T-helper 2 cell treated with Interferon-gamma antibody and Interleukin-4, amounts not matched to agents 100 ng/mL and 5 ng/mL, for 36 hours (primary cell): ENCODE results near the gene MERTK. TPM values are rescaled to one million over a fixed set of nuclear protein-coding genes. Genes with fewer than 3 reads are reported as not detected.
"Not testable (repeated sequence)": the region's sequence is repeated elsewhere in the genome, so short reads cannot be mapped to it uniquely, and the experiment has no call there.

ENCODE experiments used
- intact Hi-C: fragments of 100-400 bp; cut with micrococcal nuclease; formaldehyde crosslinking; loops from one replicate; pipeline ENCODE4 v1.15.1; 2023
- total RNA-seq: library from RNA; stranded (reverse); gene quantifications from 2 replicates; pipeline ENCODE4 v1.2.3, GENCODE V29; 2022

MERTK gene
- total RNA-seq, 1 donor from 2014 or later: 0.09 TPM

GRCh38 chr2:112040066-112040465 lies 141.7 kb downstream of the MERTK start:
- intact Hi-C loops: not testable (repeated sequence)

GRCh38 chr2:112041460-112041859 lies 143.1 kb downstream of the MERTK start:
- intact Hi-C loops: not testable (repeated sequence)

- intact Hi-C loops: no loop called here
These were observed 147.1 kb downstream of the MERTK start for GRCh38 chr2:112045446-112046014.

- intact Hi-C loops: no loop called here
These were observed 147.8 kb downstream of the MERTK start for GRCh38 chr2:112046231-112046630.

GRCh38 chr2:112047537-112048235 lies 149.3 kb downstream of the MERTK start:
- intact Hi-C loops: loop anchor here (1.0 kb wide), 1 partner anchor 160 kb away; no protein-coding TSS in a partner anchor

GRCh38 chr2:112048236-112048592 lies 149.8 kb downstream of the MERTK start:
- intact Hi-C loops: loop anchor here (1.0 kb wide), 1 partner anchor 161 kb away; no protein-coding TSS in a partner anchor

- intact Hi-C loops: loop anchor here (1.0 kb wide), 1 partner anchor 162 kb away; no protein-coding TSS in a partner anchor
These were observed 150.5 kb downstream of the MERTK start for GRCh38 chr2:112048887-112049286.

- intact Hi-C loops: loop anchor here (5.0 to 10.0 kb wide), 5 partner anchors 382 to 1376 kb away; partner anchors contain the start of genes BCL2L11, BUB1, CKAP2L and RGPD8
These were observed 151.9 kb downstream of the MERTK start for GRCh38 chr2:112050316-112050715.

- intact Hi-C loops: loop anchor here (1.0 to 10.0 kb wide), 8 partner anchors 169 to 1379 kb away; partner anchors contain the start of genes ANAPC1, BCL2L11, BUB1 and CHCHD5
These were observed 155.8 kb downstream of the MERTK start for GRCh38 chr2:112053917-112054846.

GRCh38 chr2:112054847-112055729 lies 156.7 kb downstream of the MERTK start, which contains the start of gene TMEM87B:
TSS of gene TMEM87B (plus strand) at chr2:112055269. CDS start at chr2:112055592, 323 bp downstream.
- intact Hi-C loops: loop anchor here (1.0 to 10.0 kb wide), 13 partner anchors 37 to 1380 kb away; partner anchors contain the start of genes ANAPC1, BCL2L11, BUB1 and CHCHD5

GRCh38 chr2:112055730-112056625 lies 157.6 kb downstream of the MERTK start:
- intact Hi-C loops: loop anchor here (1.0 to 10.0 kb wide), 11 partner anchors 36 to 1381 kb away; partner anchors contain the start of genes ANAPC1, BCL2L11, BUB1 and CKAP2L

GRCh38 chr2:112056626-112056987 lies 158.2 kb downstream of the MERTK start:
- intact Hi-C loops: loop anchor here (5.0 to 10.0 kb wide), 6 partner anchors 36 to 1382 kb away; partner anchors contain the start of genes BCL2L11, BUB1, CKAP2L and SLC20A1

GRCh38 chr2:112059671-112060070 lies 161.3 kb downstream of the MERTK start:
- intact Hi-C loops: loop anchor here (5.0 to 10.0 kb wide), 6 partner anchors 33 to 1385 kb away; partner anchors contain the start of genes BCL2L11, BUB1, CKAP2L and SLC20A1

GRCh38 chr2:112061299-112061698 lies 162.9 kb downstream of the MERTK start:
- intact Hi-C loops: no loop called here

- intact Hi-C loops: no loop called here
These were observed 163.4 kb downstream of the MERTK start for GRCh38 chr2:112061840-112062239.

GRCh38 chr2:112062894-112063293 lies 164.5 kb downstream of the MERTK start:
- intact Hi-C loops: no loop called here

GRCh38 chr2:112065486-112065885 lies 167.1 kb downstream of the MERTK start:
- intact Hi-C loops: no loop called here

GRCh38 chr2:112065966-112066365 lies 167.6 kb downstream of the MERTK start:
- intact Hi-C loops: no loop called here

- intact Hi-C loops: not testable (repeated sequence)
These were observed 171.4 kb downstream of the MERTK start for GRCh38 chr2:112069794-112070193.
